ENCODE results near the gene CELSR2.

CELSR2 gene

GRCh38 chr1:109251277-109252166 lies 2.2 kb downstream of the CELSR2 start:
- no peak for TF ChIP-seq CTCF (IDR thresholded peaks at IDR 0.05; ENCODE audit: borderline replicate concordance, insufficient read depth, low read depth, low read length)

GRCh38 chr1:109252167-109252892 lies 3.0 kb downstream of the CELSR2 start:
- TF ChIP-seq CTCF (IDR thresholded peaks at IDR 0.05; ENCODE audit: borderline replicate concordance, insufficient read depth, low read depth, low read length) = no peak

More at GRCh38 chr1:109251277-109252166, 2.2 kb downstream of the CELSR2 start:
- H3K4me3 ChIP-seq (ENCODE audit: low read depth, low read length) = no peak overlapping the region

GRCh38 chr1:109252893-109253802 lies 3.8 kb downstream of the CELSR2 start:
- H3K4me3 ChIP-seq (ENCODE audit: low read depth, low read length) = no peak overlapping the region
- TF ChIP-seq CTCF (IDR thresholded peaks at IDR 0.05; ENCODE audit: borderline replicate concordance, insufficient read depth, low read depth, low read length) = no peak

More at GRCh38 chr1:109252167-109252892, 3.0 kb downstream of the CELSR2 start:
- H3K4me3 ChIP-seq (ENCODE audit: low read depth, low read length) = no peak overlapping the region

GRCh38 chr1:109253803-109254620 lies 4.7 kb downstream of the CELSR2 start:
- no peak for TF ChIP-seq CTCF (IDR thresholded peaks at IDR 0.05; ENCODE audit: borderline replicate concordance, insufficient read depth, low read depth, low read length)

GRCh38 chr1:109254621-109255096 lies 5.3 kb downstream of the CELSR2 start:
- H3K4me3 ChIP-seq (ENCODE audit: low read depth, low read length) = no peak overlapping the region
- no peak for TF ChIP-seq CTCF (IDR thresholded peaks at IDR 0.05; ENCODE audit: borderline replicate concordance, insufficient read depth, low read depth, low read length)

More at GRCh38 chr1:109253803-109254620, 4.7 kb downstream of the CELSR2 start:
- no peak overlapping the region for H3K4me3 ChIP-seq (ENCODE audit: low read depth, low read length)

Measured in GM12875 (cell line).